Regular cardiac myocyte (primary cell): Measurements from ENCODE around the gene CYP24A1. TPM values are rescaled to one million over a fixed set of nuclear protein-coding genes. Genes with fewer than 3 reads are reported as not detected.

ENCODE experiments used
- total RNA-seq: library from RNA; depleted of rRNA; stranded (reverse); fragments of >200 nt; gene quantifications from 2 replicates; pipeline ENCODE4 v1.2.3, GENCODE V29; 2014

The CYP24A1 gene
- total RNA-seq: 0.96 and 1.7 TPM in 2 replicates

DNA sequence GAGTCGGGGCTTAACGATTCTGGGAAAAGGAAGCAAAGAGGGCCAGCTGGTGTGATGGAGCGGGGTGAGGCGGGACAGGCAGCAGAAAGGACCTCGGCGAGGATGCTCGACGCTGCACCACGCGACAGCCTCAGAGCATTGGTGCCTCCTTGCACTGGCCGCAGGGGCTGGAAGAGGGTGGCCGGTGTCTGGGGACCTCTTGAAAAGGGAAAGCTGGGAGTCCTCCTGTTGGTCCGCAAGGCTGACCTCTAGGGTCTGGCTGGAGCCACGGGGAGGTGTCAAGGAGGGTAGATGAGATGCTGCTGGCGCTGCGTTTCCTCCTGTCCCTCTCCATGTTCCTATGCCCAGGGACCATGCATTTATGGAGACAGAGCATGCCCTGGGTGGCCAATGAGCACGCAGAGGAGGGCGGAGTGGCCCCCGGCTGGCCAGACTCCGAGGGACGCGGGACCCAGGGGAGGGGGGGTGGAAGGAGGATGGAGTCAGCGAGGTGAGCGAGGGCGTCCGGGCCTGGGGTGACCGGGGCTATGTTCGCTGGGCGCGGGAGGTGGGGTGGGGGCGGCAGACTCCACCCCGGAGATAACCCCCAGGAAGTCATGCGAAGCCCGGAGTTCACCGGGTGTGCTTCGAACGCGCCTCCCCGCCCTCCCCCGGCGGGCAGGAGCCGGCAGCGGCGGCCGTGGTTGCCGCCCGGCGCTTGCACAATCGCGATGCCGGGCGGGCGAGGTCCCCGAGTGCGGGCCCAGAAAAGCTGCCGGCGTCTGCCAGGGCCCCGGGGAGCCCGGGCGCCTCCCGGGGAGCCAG, at the start of gene CYP24A1:
CYP24A1 (minus strand) TSS at position 334 of the 804 bp plus-strand sequence. CDS start 407 bp downstream, outside the sequence.

DNA sequence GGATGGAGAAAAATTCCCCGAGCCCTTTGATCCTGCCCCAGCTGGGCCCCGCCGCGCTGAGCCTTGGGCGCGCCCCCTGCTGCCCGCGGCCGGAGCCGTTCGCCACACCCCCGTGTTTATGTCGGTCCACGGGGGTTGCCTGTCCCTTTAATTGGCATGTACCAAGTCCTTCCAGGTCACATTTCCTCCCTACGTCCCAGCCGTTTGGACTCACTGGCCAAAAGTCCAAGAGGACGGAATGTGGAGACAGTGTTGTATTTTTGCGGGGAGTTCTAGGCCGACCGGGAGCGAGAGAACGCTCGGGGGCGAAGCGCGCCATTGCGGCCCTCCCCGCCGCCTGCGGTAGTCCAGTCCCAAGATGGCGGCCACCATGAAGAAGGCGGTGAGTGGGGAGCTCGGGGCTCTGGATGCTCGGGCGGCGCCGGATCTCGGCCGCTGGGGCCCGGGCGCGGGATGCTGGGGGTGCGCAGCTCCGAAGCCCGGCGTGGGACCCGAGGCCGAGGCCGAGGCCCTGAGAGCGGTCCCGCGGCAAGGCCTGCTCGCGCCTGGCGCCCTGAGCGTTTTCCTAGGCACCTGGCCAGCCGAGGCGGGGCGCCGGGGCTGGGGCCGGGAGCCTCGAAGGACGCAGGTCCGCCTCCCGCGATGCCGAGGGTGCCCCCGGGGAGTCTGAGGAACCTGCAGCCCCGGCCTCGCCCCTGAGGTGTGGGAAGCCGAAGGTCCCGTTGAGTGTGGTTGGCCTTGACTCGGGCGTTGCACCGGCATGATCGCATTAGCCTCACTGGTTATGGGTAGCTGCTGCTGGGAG, 34.2 kb upstream of the CYP24A1 start, which contains the start of gene PFDN4:
PFDN4 (plus strand) TSS at position 345 of the 805 bp plus-strand sequence; CDS start at position 359, 14 bp downstream.

Other genes starting within 250 kb of the CYP24A1 start
- gene BCAS1, start 103.4 kb downstream of the CYP24A1 start, total RNA-seq: under 0.01 and 0.19 TPM in 2 replicates
- gene PFDN4, start 34.1 kb upstream of the CYP24A1 start, total RNA-seq: 109 and 115 TPM in 2 replicates